Head of caudate nucleus (tissue), 42 donors: ENCODE measurements around the gene SMO.
"Not testable (repeated sequence)": the region's sequence is repeated elsewhere in the genome, so short reads cannot be mapped to it uniquely, and the experiment has no call there.

Experiments
- DNase-seq, 42 donors: peaks; one replicate each; pipeline versions ENCODE4 v3.0.0 to v3.0.0-alpha.2; 2020 to 2021; ENCODE audit warnings: mixed read lengths in 7 of 42
- intact Hi-C: fragments of 100-400 bp; cut with DNase I; formaldehyde crosslinking; loops from one replicate; pipeline ENCODE4 v1.15.0; 2022

SMO gene

GRCh38 chr7:129203050-129203741, 14.8 kb downstream of the SMO start:
- intact Hi-C loops = no loop called here
- no peak for DNase-seq

DNA sequence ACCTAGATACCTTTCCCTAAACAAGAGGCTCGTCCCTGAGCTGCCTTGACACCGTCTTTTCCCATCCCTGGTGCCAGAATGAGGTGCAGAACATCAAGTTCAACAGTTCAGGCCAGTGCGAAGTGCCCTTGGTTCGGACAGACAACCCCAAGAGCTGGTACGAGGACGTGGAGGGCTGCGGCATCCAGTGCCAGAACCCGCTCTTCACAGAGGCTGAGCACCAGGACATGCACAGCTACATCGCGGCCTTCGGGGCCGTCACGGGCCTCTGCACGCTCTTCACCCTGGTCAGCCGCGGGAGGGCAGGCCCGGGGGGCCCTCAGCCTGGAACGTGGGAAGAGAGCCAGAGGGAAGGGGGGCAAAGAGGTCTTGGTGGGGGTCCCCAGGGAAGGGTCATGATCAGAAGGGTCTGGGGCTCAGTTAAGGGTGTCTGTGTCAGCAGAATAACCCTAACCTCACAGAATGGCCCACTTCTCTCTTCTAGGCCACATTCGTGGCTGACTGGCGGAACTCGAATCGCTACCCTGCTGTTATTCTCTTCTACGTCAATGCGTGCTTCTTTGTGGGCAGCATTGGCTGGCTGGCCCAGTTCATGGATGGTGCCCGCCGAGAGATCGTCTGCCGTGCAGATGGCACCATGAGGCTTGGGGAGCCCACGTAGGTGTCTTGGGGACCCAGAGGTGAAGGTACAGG, 16.8 kb downstream of the SMO start:
- no peak for DNase-seq
- intact Hi-C loops = no loop called here

DNA sequence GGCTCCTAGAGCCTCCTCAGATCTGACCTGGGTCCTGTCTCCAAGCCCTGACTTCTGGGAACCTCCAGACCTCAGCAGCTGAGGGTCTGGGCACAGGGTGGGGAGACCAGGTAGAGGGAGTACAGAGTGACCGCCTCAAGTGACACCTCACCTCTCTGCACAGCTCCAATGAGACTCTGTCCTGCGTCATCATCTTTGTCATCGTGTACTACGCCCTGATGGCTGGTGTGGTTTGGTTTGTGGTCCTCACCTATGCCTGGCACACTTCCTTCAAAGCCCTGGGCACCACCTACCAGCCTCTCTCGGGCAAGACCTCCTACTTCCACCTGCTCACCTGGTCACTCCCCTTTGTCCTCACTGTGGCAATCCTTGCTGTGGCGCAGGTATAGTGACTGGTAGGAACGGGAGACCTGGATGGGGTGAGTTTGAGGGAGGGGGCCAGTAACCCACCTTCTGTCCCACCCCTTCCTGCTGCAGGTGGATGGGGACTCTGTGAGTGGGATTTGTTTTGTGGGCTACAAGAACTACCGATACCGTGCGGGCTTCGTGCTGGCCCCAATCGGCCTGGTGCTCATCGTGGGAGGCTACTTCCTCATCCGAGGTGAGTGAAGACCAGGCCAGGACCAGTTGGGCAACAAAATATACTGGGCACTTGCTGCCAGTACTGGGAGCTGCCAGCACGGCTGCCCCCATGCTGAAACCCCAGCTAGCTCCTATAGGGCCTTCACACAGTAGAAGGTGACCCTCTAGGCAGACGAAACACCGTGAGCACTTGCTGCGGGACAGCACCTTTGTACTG, 17.8 kb downstream of the SMO start:
- intact Hi-C loops = no loop called here
- no peak for DNase-seq

DNA sequence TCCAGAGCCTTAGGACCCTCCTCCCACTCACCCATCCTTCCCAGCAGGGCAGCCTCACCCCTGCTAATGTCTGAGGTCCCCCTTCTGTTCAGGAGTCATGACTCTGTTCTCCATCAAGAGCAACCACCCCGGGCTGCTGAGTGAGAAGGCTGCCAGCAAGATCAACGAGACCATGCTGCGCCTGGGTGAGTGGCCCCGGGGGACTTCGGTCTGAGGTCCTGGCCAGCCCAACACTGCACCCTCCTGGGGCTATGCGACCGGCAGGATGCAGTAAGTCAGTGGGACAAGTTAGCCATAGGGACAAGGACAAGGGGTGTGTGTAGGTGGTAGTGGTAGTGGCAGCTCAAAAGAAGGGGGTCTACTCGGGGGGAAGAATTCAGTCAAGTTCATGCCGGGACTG, 20.2 kb downstream of the SMO start:
- intact Hi-C loops = no loop called here
- no peak for DNase-seq

- intact Hi-C loops = no loop called here
- DNase-seq = no peak
Measured at GRCh38 chr7:129209067-129209926, 20.9 kb downstream of the SMO start.

DNA sequence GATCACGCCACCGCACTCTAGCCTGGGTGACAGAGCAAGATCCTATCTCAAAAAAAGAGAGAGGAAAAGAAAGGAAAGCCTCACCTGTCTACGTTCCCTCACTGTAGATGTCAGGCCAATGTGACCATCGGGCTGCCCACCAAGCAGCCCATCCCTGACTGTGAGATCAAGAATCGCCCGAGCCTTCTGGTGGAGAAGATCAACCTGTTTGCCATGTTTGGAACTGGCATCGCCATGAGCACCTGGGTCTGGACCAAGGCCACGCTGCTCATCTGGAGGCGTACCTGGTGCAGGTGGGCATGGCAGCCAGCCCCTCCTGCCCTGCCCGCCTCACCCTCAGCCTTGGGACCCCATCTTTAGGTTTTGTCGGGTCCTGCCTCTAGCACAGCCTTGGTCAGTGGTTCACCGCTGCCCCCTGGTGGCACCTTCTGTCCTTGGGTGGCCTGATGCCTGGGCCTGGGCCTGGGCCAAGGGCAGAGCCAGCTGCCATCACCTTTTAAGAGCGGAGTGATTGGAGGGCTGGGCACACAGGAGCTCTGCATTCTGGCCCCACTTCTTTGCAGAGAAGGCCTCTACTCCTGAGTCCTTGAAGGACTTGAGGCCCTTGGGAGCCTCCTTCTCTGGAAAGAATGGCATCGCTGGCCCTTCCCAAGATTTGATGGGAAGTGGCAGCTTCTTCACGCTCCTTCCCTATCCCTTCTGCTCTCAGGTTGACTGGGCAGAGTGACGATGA, 22.0 kb downstream of the SMO start:
- peak; percentile 50 to 90 (median 76) for DNase-seq
- intact Hi-C loops = no loop called here

DNA sequence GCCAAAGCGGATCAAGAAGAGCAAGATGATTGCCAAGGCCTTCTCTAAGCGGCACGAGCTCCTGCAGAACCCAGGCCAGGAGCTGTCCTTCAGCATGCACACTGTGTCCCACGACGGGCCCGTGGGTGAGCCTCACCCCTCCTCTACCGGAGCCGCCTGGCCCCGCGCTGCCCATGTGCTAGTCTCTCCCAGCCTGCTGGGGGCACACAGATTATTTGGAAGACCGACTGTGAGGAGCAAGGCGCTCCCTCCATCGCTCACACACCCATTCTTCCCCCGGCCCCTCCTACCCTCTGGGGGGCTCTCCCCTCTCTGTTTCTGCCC, 22.5 kb downstream of the SMO start:
- intact Hi-C loops = no loop called here
- no peak for DNase-seq

DNA sequence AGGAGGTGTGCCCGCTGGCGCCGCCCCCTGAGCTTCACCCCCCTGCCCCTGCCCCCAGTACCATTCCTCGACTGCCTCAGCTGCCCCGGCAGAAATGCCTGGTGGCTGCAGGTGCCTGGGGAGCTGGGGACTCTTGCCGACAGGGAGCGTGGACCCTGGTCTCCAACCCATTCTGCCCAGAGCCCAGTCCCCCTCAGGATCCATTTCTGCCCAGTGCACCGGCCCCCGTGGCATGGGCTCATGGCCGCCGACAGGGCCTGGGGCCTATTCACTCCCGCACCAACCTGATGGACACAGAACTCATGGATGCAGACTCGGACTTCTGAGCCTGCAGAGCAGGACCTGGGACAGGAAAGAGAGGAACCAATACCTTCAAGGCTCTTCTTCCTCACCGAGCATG, 23.7 kb downstream of the SMO start:
- DNase-seq = no peak
- intact Hi-C loops = no loop called here

DNA sequence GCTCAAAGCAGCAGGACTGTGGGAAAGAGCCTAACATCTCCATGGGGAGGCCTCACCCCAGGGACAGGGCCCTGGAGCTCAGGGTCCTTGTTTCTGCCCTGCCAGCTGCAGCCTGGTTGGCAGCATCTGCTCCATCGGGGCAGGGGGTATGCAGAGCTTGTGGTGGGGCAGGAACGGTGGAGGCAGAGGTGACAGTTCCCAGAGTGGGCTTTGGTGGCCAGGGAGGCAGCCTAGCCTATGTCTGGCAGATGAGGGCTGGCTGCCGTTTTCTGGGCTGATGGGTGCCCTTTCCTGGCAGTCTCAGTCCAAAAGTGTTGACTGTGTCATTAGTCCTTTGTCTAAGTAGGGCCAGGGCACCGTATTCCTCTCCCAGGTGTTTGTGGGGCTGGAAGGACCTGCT, 24.2 kb downstream of the SMO start:
- intact Hi-C loops = no loop called here
- no peak for DNase-seq

DNA sequence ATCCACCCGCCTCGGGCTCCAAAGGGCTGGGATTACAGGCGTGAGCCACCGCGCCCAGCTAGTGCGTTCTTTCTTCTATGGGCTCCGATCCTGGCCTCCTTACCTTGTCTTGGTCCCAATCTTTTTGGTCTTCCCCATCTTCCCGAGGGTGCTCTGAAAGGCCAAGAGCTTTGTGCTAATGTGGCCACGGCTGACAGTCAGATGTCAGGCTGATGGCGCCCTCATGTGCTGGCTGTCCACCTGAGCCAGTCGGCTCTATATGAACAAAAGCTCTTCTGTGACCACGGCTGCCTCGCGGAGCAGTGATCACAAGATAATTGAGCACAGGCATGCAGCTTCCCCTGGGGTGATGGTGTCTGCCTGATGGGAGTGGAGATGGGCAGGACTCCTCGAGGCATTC, 25.4 kb downstream of the SMO start:
- intact Hi-C loops = no loop called here
- DNase-seq = peak in 3 of 42 donors; percentile 12 to 18 (median 18)

- intact Hi-C loops = loop anchor here (5.0 kb wide), 1 partner anchor 257 kb away; no protein-coding TSS in a partner anchor
- DNase-seq = not testable (repeated sequence)
Measured at GRCh38 chr7:129215691-129216090, 27.3 kb downstream of the SMO start.

GRCh38 chr7:129216101-129216715, 27.8 kb downstream of the SMO start:
- intact Hi-C loops = loop anchor here (5.0 kb wide), 1 partner anchor 256 kb away; no protein-coding TSS in a partner anchor
- DNase-seq = not testable (repeated sequence)

- not testable (repeated sequence) for DNase-seq
- intact Hi-C loops = loop anchor here (5.0 kb wide), 1 partner anchor 255 kb away; no protein-coding TSS in a partner anchor
Measured at GRCh38 chr7:129216821-129217416, 28.5 kb downstream of the SMO start.

DNA sequence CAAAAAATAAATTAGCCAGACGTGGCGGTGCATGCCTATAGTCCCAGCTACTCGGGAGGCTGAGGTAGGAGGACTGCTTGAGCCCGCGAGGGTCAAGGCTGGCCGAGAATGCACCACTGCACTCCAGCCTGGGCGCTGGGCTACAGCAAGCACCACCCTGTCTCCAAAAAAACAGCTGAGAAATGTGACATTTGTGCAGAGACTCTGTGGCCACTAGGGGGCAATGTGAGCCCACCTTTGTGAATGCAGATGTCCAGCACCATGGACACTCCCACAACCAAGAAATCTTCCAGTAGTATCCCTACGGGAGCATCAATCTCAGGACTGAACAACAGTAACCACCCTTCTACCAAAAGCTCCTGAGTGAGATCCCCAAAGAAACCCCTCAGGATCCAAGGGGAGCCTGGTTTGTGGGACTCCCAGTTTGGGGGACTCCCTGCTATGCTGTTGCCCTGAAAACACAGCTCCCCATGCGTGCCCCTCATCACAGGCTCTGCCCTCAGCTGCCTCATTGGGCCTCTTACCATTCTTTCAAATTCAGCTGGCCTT, 30.2 kb downstream of the SMO start:
- intact Hi-C loops = loop anchor here (5.0 kb wide), 1 partner anchor 254 kb away; no protein-coding TSS in a partner anchor
- DNase-seq = peak; percentile 56 to 95 (median 86)

- intact Hi-C loops = loop anchor here (5.0 kb wide), 1 partner anchor 253 kb away; no protein-coding TSS in a partner anchor
- DNase-seq = peak in 1 of 42 donors; percentile 19
Measured at GRCh38 chr7:129219166-129219565, 30.7 kb downstream of the SMO start.

DNA sequence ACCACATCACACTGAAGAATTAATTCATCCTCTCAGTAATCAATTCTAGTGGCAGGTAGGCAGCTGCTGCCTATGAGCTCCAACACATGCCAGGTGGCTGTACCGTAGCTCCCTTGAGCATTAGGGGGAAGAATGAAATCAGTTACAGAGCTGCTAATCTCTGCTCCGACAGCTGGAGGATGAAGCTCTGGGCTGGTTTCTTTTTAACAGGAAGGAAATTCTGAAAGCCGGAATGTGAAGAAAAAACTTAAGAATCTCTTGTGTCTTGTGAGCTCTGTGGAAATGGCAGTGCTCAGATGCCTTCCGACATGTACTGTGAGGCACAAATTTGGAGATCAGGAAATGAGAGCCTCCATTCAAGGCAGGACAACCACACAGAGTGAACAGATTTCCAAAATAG, 33.6 kb downstream of the SMO start:
- intact Hi-C loops = loop anchor here (10.0 kb wide), 1 partner anchor 393 kb away; the partner anchor contains the start of gene NRF1
- DNase-seq = peak in 1 of 42 donors; percentile 10
